Neutrophil (primary cell): ENCODE data around the gene OSBPL10.

Experiments
- H3K27ac ChIP-seq: fragments of 200-600 bp; sonication (generic); 2 replicates; pipeline ENCODE4 v1.5.1; 2016; ENCODE audit warnings: mild to moderate bottlenecking, moderate library complexity
- H3K27me3 ChIP-seq: fragments of 200-600 bp; sonication (generic); 2 replicates; pipeline ENCODE4 v1.6.0; 2016; ENCODE audit warnings: mild to moderate bottlenecking
- H3K36me3 ChIP-seq: fragments of 200-600 bp; sonication (generic); 2 replicates; pipeline ENCODE4 v1.5.1; 2017
- H3K4me1 ChIP-seq, 2 experiments: fragments of 200-600 bp in 1 of 2; sonication (generic) in 1 of 2; 1 replicate in 1 of 2; 2 replicates in 1 of 2; pipeline versions ENCODE4 v1.5.1 to v1.6.1; 2013 to 2016; ENCODE audit warnings: low read depth in 1 of 2, low read length in 1 of 2, mild to moderate bottlenecking in 1 of 2, moderate library complexity in 1 of 2; ENCODE audit not compliant: control insufficient read depth in 1 of 2, insufficient read depth in 1 of 2
- H3K4me3 ChIP-seq, 2 experiments: fragments of 200-600 bp in 1 of 2; sonication (generic) in 1 of 2; 1 replicate in 1 of 2; 2 replicates in 1 of 2; pipeline ENCODE4 v1.5.1; 2013 to 2016; ENCODE audit warnings: low read depth in 1 of 2, low read length in 1 of 2, mild to moderate bottlenecking in 1 of 2, moderate library complexity in 1 of 2
- H3K9me3 ChIP-seq: fragments of 200-600 bp; sonication (generic); 2 replicates; pipeline ENCODE4 v1.5.1; 2016
- CTCF ChIP-seq: fragments of 200-600 bp; sonication (generic); IDR thresholded peaks from 2 replicates; pipeline ENCODE4 v1.5.1; 2016; ENCODE audit warnings: antibody characterized with exemption

The OSBPL10 gene

DNA sequence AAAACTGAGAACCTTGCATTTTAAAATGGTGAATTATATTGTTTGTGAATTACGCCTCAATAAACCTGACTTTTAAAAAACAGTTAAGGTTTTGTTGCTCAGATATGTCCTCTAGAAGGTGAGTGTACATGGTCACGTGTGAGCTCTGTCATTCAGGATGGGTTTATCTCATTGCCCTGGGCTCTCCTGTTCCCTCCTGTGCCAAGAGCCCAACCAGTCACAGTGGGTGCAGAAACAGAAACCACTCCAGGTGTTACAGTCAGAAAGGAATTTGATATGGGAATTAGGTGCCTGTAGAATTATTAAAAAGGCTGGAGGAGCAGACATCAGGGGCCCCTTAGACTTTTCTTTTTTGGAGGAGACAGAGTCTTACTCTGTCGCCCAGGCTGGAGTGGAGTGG is 252.0 kb downstream of the OSBPL10 start:
- no peak overlapping the region for H3K4me3 ChIP-seq

DNA sequence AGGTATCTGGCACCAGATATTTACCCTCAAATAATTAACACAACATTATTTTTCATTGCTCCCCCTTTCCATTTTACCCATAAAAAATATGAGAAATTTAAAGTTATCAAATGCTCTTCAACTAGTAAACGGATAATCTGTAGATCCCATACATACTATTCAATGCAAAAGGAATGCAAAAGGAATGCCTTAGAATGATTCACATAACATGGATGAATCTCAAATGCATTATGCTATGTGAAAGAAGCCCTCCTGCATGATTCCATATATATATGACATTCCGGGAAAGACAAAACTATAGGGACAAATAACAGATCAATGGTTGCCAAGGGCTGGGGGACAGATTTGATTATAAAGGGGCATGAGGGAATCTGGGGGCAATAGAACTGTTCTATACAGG is 252.7 kb downstream of the OSBPL10 start:
- H3K27ac ChIP-seq, result no peak overlapping the region
- no peaks in the 10 kb centered on the region for H3K36me3 ChIP-seq
- TF ChIP-seq CTCF, result no peak

More for the DNA sequence above, 252.0 kb downstream of the OSBPL10 start:
- no peaks in the 10 kb centered on the region for H3K4me1 ChIP-seq
- H3K9me3 ChIP-seq, result no peaks in the 10 kb centered on the region
- H3K36me3 ChIP-seq, result no peaks in the 10 kb centered on the region
- no peak overlapping the region for H3K27ac ChIP-seq
- no peaks in the 10 kb centered on the region for H3K27me3 ChIP-seq
- no peak for TF ChIP-seq CTCF

DNA sequence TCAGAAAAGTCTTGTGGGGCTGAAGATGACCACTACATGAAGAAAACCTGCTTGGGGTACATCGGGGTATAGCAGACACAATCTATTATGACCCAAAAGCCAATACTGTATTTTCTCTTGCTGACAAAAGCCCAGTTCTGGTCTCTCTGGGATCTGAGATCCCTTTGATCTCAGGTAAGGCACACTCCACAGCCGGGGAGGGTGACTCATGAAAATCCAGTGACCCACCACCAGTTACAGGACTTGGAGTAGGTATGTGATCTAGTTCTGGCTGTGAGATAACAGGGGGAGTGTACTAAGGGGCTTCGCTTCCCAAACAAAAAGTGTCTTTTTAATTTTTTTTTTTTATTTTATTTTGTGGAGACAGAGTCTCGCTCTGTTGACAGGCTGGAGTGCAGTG is 255.1 kb downstream of the OSBPL10 start:
- no peaks in the 10 kb centered on the region for H3K9me3 ChIP-seq
- no peaks in the 10 kb centered on the region for H3K36me3 ChIP-seq
- TF ChIP-seq CTCF, result no peak
- H3K4me3 ChIP-seq, result no peak overlapping the region
- H3K4me1 ChIP-seq, result no peaks in the 10 kb centered on the region
- no peaks in the 10 kb centered on the region for H3K27me3 ChIP-seq
- H3K27ac ChIP-seq, result no peak overlapping the region

More for the DNA sequence above, 252.7 kb downstream of the OSBPL10 start:
- H3K4me1 ChIP-seq, result no peaks in the 10 kb centered on the region
- H3K4me3 ChIP-seq, result no peak overlapping the region
- no peaks in the 10 kb centered on the region for H3K27me3 ChIP-seq
- H3K9me3 ChIP-seq, result no peaks in the 10 kb centered on the region

DNA sequence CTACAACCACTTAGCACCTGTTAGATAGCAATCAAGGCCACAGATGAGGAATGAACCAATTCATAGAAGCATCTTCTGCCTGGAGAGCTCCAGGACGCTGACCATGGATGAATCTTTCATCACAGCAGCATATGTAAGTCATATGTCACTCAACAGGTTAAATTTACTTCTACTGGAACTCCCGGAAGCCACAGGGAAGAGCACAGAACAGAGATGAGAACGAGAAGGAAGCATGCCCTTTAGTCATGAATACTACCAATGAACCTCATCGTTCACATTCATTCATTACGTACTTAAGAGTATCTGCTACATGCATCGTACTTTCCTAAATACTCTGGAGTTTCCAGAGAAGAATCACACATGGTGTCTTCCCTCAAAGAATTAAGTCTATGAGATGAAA is 255.5 kb downstream of the OSBPL10 start:
- no peaks in the 10 kb centered on the region for H3K9me3 ChIP-seq
- no peaks in the 10 kb centered on the region for H3K27me3 ChIP-seq
- no peaks in the 10 kb centered on the region for H3K36me3 ChIP-seq
- no peak overlapping the region for H3K4me3 ChIP-seq
- no peak overlapping the region for H3K27ac ChIP-seq
- TF ChIP-seq CTCF, result no peak
- no peaks in the 10 kb centered on the region for H3K4me1 ChIP-seq

GRCh38 chr3:31724651-31725050 is 256.4 kb downstream of the OSBPL10 start:
- H3K9me3 ChIP-seq, result no peaks in the 10 kb centered on the region

More at GRCh38 chr3:31724651-31725050, 256.4 kb downstream of the OSBPL10 start:
- TF ChIP-seq CTCF, result no peak
- Histone ChIP-seq H3K4me1 (no peaks in the 10 kb centered on the region), H3K36me3 (no peaks in the 10 kb centered on the region), H3K4me3 (no peak overlapping the region), H3K27ac (no peak overlapping the region), H3K27me3 (no peaks in the 10 kb centered on the region)
